H9 (cell line): ENCODE results near the gene CEP162. TPM values are rescaled to one million over a fixed set of nuclear protein-coding genes. Genes with fewer than 3 reads are reported as not detected.

Experiments
- DNase-seq: peaks from one replicate; pipeline ENCODE4 v3.0.0-alpha.2; 2017
- H2AFZ ChIP-seq: one replicate; pipeline ENCODE4 v1.6.1; 2013; ENCODE audit warnings: mild to moderate bottlenecking, low read length, control low read depth, moderate library complexity
- H2AK5ac ChIP-seq: 2 replicates; pipeline ENCODE4 v1.6.1; 2013; ENCODE audit warnings: low read length, control low read depth, mixed read lengths; ENCODE audit not compliant: insufficient read length
- H2BK120ac ChIP-seq: one replicate; pipeline ENCODE4 v1.6.1; 2013; ENCODE audit warnings: low read depth, mild to moderate bottlenecking, low read length, control low read depth, inconsistent platforms; ENCODE audit not compliant: poor library complexity, severe bottlenecking
- H2BK12ac ChIP-seq: 2 replicates; pipeline ENCODE4 v1.6.1; 2013; ENCODE audit warnings: low read length, control low read depth, mixed read lengths, low read depth; ENCODE audit not compliant: insufficient read length
- H2BK15ac ChIP-seq: 2 replicates; pipeline ENCODE4 v1.6.1; 2013; ENCODE audit warnings: low read depth, low read length, control low read depth
- H2BK20ac ChIP-seq: one replicate; pipeline ENCODE4 v1.6.1; 2013; ENCODE audit warnings: low read depth, mild to moderate bottlenecking, low read length, control low read depth, inconsistent platforms; ENCODE audit not compliant: poor library complexity, severe bottlenecking
- H2BK5ac ChIP-seq: 2 replicates; pipeline ENCODE4 v1.6.1; 2013; ENCODE audit warnings: low read length, control low read depth, mixed read lengths; ENCODE audit not compliant: insufficient read length
- H3K14ac ChIP-seq: 2 replicates; pipeline ENCODE4 v1.6.1; 2013; ENCODE audit warnings: low read length, control low read depth; ENCODE audit not compliant: insufficient read depth
- H3K18ac ChIP-seq: 2 replicates; pipeline ENCODE4 v1.6.1; 2013; ENCODE audit warnings: low read depth, mild to moderate bottlenecking, mixed read lengths, low read length, control low read depth; ENCODE audit not compliant: insufficient read length
- H3K23ac ChIP-seq: 2 replicates; pipeline ENCODE4 v1.6.1; 2013; ENCODE audit warnings: low read length, control low read depth, mixed read lengths, low read depth; ENCODE audit not compliant: insufficient read length
- H3K23me2 ChIP-seq: 2 replicates; pipeline ENCODE4 v1.6.1; 2013; ENCODE audit warnings: low read depth, mild to moderate bottlenecking, mixed read lengths, low read length, control low read depth; ENCODE audit not compliant: insufficient read length, poor library complexity, severe bottlenecking
- H3K27ac ChIP-seq: 2 replicates; pipeline ENCODE4 v1.5.1; 2013; ENCODE audit warnings: low read length, control low read depth, mixed read lengths, low read depth; ENCODE audit not compliant: insufficient read length
- H3K27me3 ChIP-seq: 2 replicates; pipeline ENCODE4 v1.6.1; 2013; ENCODE audit warnings: low read length, control low read depth, inconsistent platforms; ENCODE audit not compliant: insufficient read depth
- H3K4ac ChIP-seq: 2 replicates; pipeline ENCODE4 v1.6.1; 2013; ENCODE audit warnings: low read depth, mild to moderate bottlenecking, control low read depth, inconsistent platforms, low read length, moderate library complexity
- H3K4me1 ChIP-seq: 2 replicates; pipeline ENCODE4 v1.6.1; 2013; ENCODE audit warnings: low read length, control low read depth, inconsistent platforms; ENCODE audit not compliant: insufficient read depth
- H3K4me2 ChIP-seq: 2 replicates; pipeline ENCODE4 v1.6.1; 2013; ENCODE audit warnings: low read length, control low read depth, mixed read lengths; ENCODE audit not compliant: insufficient read length, insufficient read depth
- H3K56ac ChIP-seq: 2 replicates; pipeline ENCODE4 v1.6.1; 2013; ENCODE audit warnings: low read depth, mild to moderate bottlenecking, mixed read lengths, low read length, control low read depth; ENCODE audit not compliant: insufficient read length
- H3K79me1 ChIP-seq: 2 replicates; pipeline ENCODE4 v1.6.1; 2013; ENCODE audit warnings: low read depth, mild to moderate bottlenecking, moderate library complexity, low read length, control low read depth, inconsistent platforms; ENCODE audit not compliant: insufficient read depth, poor library complexity, severe bottlenecking
- H3K79me2 ChIP-seq: 2 replicates; pipeline ENCODE4 v1.6.1; 2013; ENCODE audit warnings: low read length, control low read depth, inconsistent platforms; ENCODE audit not compliant: insufficient read depth
- H3K9ac ChIP-seq: 2 replicates; pipeline ENCODE4 v1.6.1; 2013; ENCODE audit warnings: low read length, control low read depth, mixed read lengths; ENCODE audit not compliant: insufficient read length; ENCODE audit errors: extremely low read depth
- H3K9me3 ChIP-seq: one replicate; pipeline ENCODE4 v1.6.1; 2013; ENCODE audit warnings: low read depth, low read length, inconsistent platforms; ENCODE audit not compliant: control insufficient read depth
- H3T11ph ChIP-seq: one replicate; pipeline ENCODE4 v1.6.1; 2013; ENCODE audit warnings: mild to moderate bottlenecking, low read length, control low read depth, inconsistent platforms
- H4K20me1 ChIP-seq: one replicate; pipeline ENCODE4 v1.6.1; 2013; ENCODE audit not compliant: control insufficient read depth, insufficient read length, insufficient read depth
- H4K5ac ChIP-seq: 2 replicates; pipeline ENCODE4 v1.6.1; 2013; ENCODE audit warnings: low read depth, mild to moderate bottlenecking, mixed read lengths, low read length, control low read depth; ENCODE audit not compliant: insufficient read length
- H4K8ac ChIP-seq: replicated peaks from 2 replicates; pipeline ENCODE4 v1.6.1; 2013; ENCODE audit warnings: low read length, control low read depth, mixed read lengths, low read depth; ENCODE audit not compliant: insufficient read length
- H4K91ac ChIP-seq: 2 replicates; pipeline ENCODE4 v1.6.1; 2013; ENCODE audit warnings: low read depth, mild to moderate bottlenecking, moderate library complexity, mixed read lengths, low read length, control low read depth; ENCODE audit not compliant: insufficient read length
- H3K27ac Mint-ChIP-seq, 3 experiments: 2 replicates in 2 of 3; 3 replicates in 1 of 3; pipeline ENCODE4 v1.8.0; 2020 to 2021; ENCODE audit warnings: mixed read lengths in 3 of 3, mild to moderate bottlenecking in 1 of 3, moderate library complexity in 1 of 3
- H3K27me3 Mint-ChIP-seq: 2 replicates; pipeline ENCODE4 v1.8.0; 2021; ENCODE audit warnings: low read depth, mild to moderate bottlenecking, moderate library complexity, mixed read lengths
- H3K36me3 Mint-ChIP-seq, 3 experiments: 2 replicates in 2 of 3; 3 replicates in 1 of 3; pipeline ENCODE4 v1.8.0; 2020 to 2021; ENCODE audit warnings: low read depth in 3 of 3, mixed read lengths in 3 of 3; ENCODE audit not compliant: insufficient read depth in 1 of 3
- H3K4me1 Mint-ChIP-seq, 2 experiments: 2 replicates each; pipeline ENCODE4 v1.8.0; 2020; ENCODE audit warnings: mixed read lengths in 2 of 2
- H3K4me3 Mint-ChIP-seq, 2 experiments: 2 replicates in 1 of 2; 3 replicates in 1 of 2; pipeline ENCODE4 v1.8.0; 2020 to 2021; ENCODE audit warnings: mild to moderate bottlenecking in 2 of 2, mixed read lengths in 2 of 2, moderate library complexity in 1 of 2
- H3K9me3 Mint-ChIP-seq, 2 experiments: 2 replicates in 1 of 2; 3 replicates in 1 of 2; pipeline ENCODE4 v1.8.0; 2020; ENCODE audit warnings: mild to moderate bottlenecking in 2 of 2, mixed read lengths in 2 of 2, moderate library complexity in 1 of 2
- WGBS: extraction: QIAGEN DNeasy Blood & Tissue Kit; methylation state at CpG from one replicate; pipeline ENCODE4 v1.1.7; 2013; ENCODE audit warnings: missing lambda C conversion rate, low lambda C conversion rate, mixed read lengths; ENCODE audit not compliant: insufficient read length; ENCODE audit errors: extremely low coverage; 5-methylcytosine and 5-hydroxymethylcytosine counted together
- total RNA-seq: library from RNA; stranded (reverse); gene quantifications from 2 replicates; pipeline ENCODE4 v1.2.1, GENCODE V29; 2021
- TF ChIP-seq, protein P1 (sequence below): fragments of 200-600 bp; sonication (generic); conservative IDR thresholded peaks from 3 replicates; pipeline ENCODE4 v1.8.0; 2021; ENCODE audit warnings: antibody characterized with exemption, mild to moderate bottlenecking

The CEP162 gene
- total RNA-seq, 1 experiment from 2014 or later: 11.5 TPM

DNA sequence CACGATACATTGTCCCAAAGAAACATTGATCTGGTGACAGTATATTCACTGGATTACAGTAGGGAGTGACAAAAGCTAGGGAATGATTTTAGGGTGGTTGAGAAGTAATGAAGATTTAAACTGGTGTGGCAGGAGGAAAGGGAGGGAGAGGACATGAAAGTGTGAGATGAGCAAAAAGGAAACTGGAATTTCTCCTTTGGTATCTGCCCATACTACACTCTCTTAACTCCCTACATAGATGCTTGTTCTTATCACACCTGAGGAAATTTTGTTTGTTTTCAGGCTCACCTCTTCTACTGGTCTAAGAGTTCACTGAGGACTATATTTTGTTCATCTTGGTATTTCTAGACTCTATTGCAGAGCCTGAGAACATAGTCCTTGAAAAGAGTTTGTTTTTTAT lies 44.9 kb upstream of the CEP162 start:
- H3K27ac Mint-ChIP-seq: no peak overlapping the region
- no peaks in the 10 kb centered on the region for H3K27me3 ChIP-seq

More for the DNA sequence above, 44.9 kb upstream of the CEP162 start:
- no peak overlapping the region for H2AFZ ChIP-seq
- no peaks in the 10 kb centered on the region for H3K4me1 Mint-ChIP-seq
- no peak overlapping the region for H3K18ac ChIP-seq
- no peak overlapping the region for H3K4me2 ChIP-seq
- no peaks in the 10 kb centered on the region for H3K79me1 ChIP-seq
- no CpG with 5 or more reads among the region's 1 CpG for WGBS
- no peak overlapping the region for H4K5ac ChIP-seq
- no peak overlapping the region for H4K91ac ChIP-seq
- H3K4me1 ChIP-seq: no peaks in the 10 kb centered on the region
- no peak overlapping the region for H3K14ac ChIP-seq
- H3K4ac ChIP-seq: no peak overlapping the region
- H3T11ph ChIP-seq: no peak overlapping the region
- H3K9me3 Mint-ChIP-seq: no peaks in the 10 kb centered on the region; a peak in 1 of 5 replicates
- no peak overlapping the region for H3K4me3 Mint-ChIP-seq
- no peak overlapping the region for H4K8ac ChIP-seq
- no peak overlapping the region for H2AK5ac ChIP-seq
- no peaks in the 10 kb centered on the region; the same call in 1 of the 2 replicates for H3K27me3 Mint-ChIP-seq
- no peak overlapping the region for H3K27ac ChIP-seq
- no peak overlapping the region for H2BK120ac ChIP-seq
- no peaks in the 10 kb centered on the region for H3K23me2 ChIP-seq
- no peak overlapping the region for H2BK20ac ChIP-seq
- no peaks in the 10 kb centered on the region for H4K20me1 ChIP-seq
- no peaks in the 10 kb centered on the region for H3K79me2 ChIP-seq
- no peak overlapping the region for H2BK5ac ChIP-seq
- TF ChIP-seq, protein P1, sequence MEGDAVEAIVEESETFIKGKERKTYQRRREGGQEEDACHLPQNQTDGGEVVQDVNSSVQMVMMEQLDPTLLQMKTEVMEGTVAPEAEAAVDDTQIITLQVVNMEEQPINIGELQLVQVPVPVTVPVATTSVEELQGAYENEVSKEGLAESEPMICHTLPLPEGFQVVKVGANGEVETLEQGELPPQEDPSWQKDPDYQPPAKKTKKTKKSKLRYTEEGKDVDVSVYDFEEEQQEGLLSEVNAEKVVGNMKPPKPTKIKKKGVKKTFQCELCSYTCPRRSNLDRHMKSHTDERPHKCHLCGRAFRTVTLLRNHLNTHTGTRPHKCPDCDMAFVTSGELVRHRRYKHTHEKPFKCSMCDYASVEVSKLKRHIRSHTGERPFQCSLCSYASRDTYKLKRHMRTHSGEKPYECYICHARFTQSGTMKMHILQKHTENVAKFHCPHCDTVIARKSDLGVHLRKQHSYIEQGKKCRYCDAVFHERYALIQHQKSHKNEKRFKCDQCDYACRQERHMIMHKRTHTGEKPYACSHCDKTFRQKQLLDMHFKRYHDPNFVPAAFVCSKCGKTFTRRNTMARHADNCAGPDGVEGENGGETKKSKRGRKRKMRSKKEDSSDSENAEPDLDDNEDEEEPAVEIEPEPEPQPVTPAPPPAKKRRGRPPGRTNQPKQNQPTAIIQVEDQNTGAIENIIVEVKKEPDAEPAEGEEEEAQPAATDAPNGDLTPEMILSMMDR: no peak
- no peaks in the 10 kb centered on the region for H3K9me3 ChIP-seq
- no peak overlapping the region for H3K56ac ChIP-seq
- H2BK12ac ChIP-seq: no peak overlapping the region
- H3K36me3 Mint-ChIP-seq: no peaks in the 10 kb centered on the region; a peak in 1 of 7 replicates
- no peak for DNase-seq
- no peak overlapping the region for H3K23ac ChIP-seq
- H3K9ac ChIP-seq: no peak overlapping the region
- no peak overlapping the region for H2BK15ac ChIP-seq
